HepG2 (cell line): ENCODE data around the gene UNC5C. TPM values are rescaled to one million over a fixed set of nuclear protein-coding genes. Genes with fewer than 3 reads are reported as not detected.

Source experiments
- ATAC-seq: fragments of 200-7000 bp; cut with Tn5 transposase; 3 replicates; pipeline ENCODE4 v1.9.1; 2020; ENCODE audit warnings: mild to moderate bottlenecking, moderate library complexity
- BruUV-seq: library from RNA; stranded (reverse); fragments of 400-500 nt; replicated peaks from 2 replicates; lab custom pipeline; 2021; lab: Mats Ljungman, UMichigan
- CTCF ChIA-PET: fragments of 300-600 bp; formaldehyde crosslinking; extraction: SDS; loops from one replicate; lab custom pipeline; 2021; ENCODE audit warnings: low total read pairs, inconsistent platforms, low intra/inter-chr PET ratio; lab: Yijun Ruan, JAX
- POLR2A ChIA-PET: fragments of 350-600 bp; sonication (Branson Sonifier 250); formaldehyde crosslinking; loops from one replicate; lab custom pipeline; 2020; ENCODE audit warnings: antibody characterized with exemption, inconsistent platforms; lab: Yijun Ruan, JAX
- DNase-seq: peaks from one replicate; pipeline ENCODE4 v3.0.0-alpha.2; 2015; ENCODE audit warnings: low spot score
- FAIRE-seq: peaks from 3 replicates; lab custom pipeline; 2011; peaks lifted over from hg19 to GRCh38; lab: Jason Lieb, UNC
- H2AFZ ChIP-seq: one replicate; pipeline ENCODE4 v1.6.1; 2011; ENCODE audit warnings: low read length, inconsistent platforms
- H3K27ac ChIP-seq: fragments of 300-600 bp; 3 replicates; pipeline ENCODE4 v1.8.0; 2011; ENCODE audit warnings: mixed run types, mild to moderate bottlenecking, mixed read lengths, low read length, inconsistent platforms; ENCODE audit not compliant: insufficient read depth; ENCODE audit errors: extremely low read length
- H3K27me3 ChIP-seq, 2 experiments: fragments of 200-600 bp in 1 of 2; 2 replicates in 1 of 2; 3 replicates in 1 of 2; pipeline versions ENCODE4 v1.6.0 to v1.8.0; 2011; ENCODE audit warnings: low read length in 2 of 2, mild to moderate bottlenecking in 2 of 2, moderate library complexity in 2 of 2, inconsistent platforms in 1 of 2; ENCODE audit not compliant: insufficient read depth in 2 of 2, control insufficient read depth in 1 of 2
- H3K36me3 ChIP-seq, 2 experiments: fragments of 200-600 bp in 1 of 2; replicated peaks in 1 of 2; 2 replicates in 1 of 2; 3 replicates in 1 of 2; pipeline versions ENCODE4 v1.5.1 to v1.8.0; 2011; ENCODE audit warnings: low read length in 2 of 2, inconsistent platforms in 1 of 2; ENCODE audit not compliant: insufficient read depth in 2 of 2, control insufficient read depth in 1 of 2
- H3K4me1 ChIP-seq: 2 replicates; pipeline ENCODE4 v1.5.1; 2012; ENCODE audit warnings: low read length, inconsistent platforms; ENCODE audit not compliant: insufficient read depth
- H3K4me2 ChIP-seq: 2 replicates; pipeline ENCODE4 v1.6.0; 2011; ENCODE audit warnings: low read depth, low read length, inconsistent platforms
- H3K4me3 ChIP-seq, 3 experiments: fragments of 200-600 bp in 1 of 3; sonication (generic), shearing (Covaris generic) in 1 of 3; replicated peaks in 1 of 3; 2 replicates each; pipeline ENCODE4 v1.5.1; 2011 to 2016; ENCODE audit warnings: low read length in 3 of 3, inconsistent platforms in 2 of 3, low read depth in 2 of 3, mild to moderate bottlenecking in 2 of 3, control low read depth in 1 of 3, mixed read lengths in 1 of 3; ENCODE audit not compliant: insufficient read depth in 1 of 3
- H3K79me2 ChIP-seq: one replicate; pipeline ENCODE4 v1.6.1; 2011; ENCODE audit warnings: low read length, inconsistent platforms; ENCODE audit not compliant: insufficient read depth
- H3K9ac ChIP-seq: 2 replicates; pipeline ENCODE4 v1.6.0; 2011; ENCODE audit warnings: mild to moderate bottlenecking, low read depth, low read length, inconsistent platforms; ENCODE audit not compliant: insufficient read depth
- H3K9me3 ChIP-seq: 2 replicates; pipeline ENCODE4 v1.5.1; 2012; ENCODE audit warnings: mild to moderate bottlenecking, low read length
- H4K20me1 ChIP-seq: 2 replicates; pipeline ENCODE4 v1.6.0; 2011; ENCODE audit warnings: inconsistent platforms, mild to moderate bottlenecking, low read length, moderate library complexity; ENCODE audit not compliant: insufficient read depth
- BRCA1 ChIP-seq: sonication (generic); formaldehyde crosslinking; IDR thresholded peaks from 2 replicates; pipeline ENCODE4 v1.4.0; 2020; ENCODE audit warnings: missing genetic modification reagents
- ETV6 ChIP-seq: sonication (generic); formaldehyde crosslinking; conservative IDR thresholded peaks from 2 replicates; pipeline ENCODE4 v1.4.0; 2020; ENCODE audit warnings: missing genetic modification reagents
- HINFP ChIP-seq: sonication (generic); formaldehyde crosslinking; IDR thresholded peaks from 2 replicates; pipeline ENCODE4 v1.4.0; 2020; ENCODE audit warnings: low read depth, mild to moderate bottlenecking, missing genetic modification reagents
- HNF4G ChIP-seq, 2 experiments: sonication (generic) in 1 of 2; formaldehyde crosslinking in 1 of 2; IDR thresholded peaks; 2 replicates each; pipeline versions ENCODE4 v1.4.0 to v1.6.1; 2011 to 2020; ENCODE audit warnings: borderline replicate concordance in 2 of 2, low read depth in 2 of 2, mild to moderate bottlenecking in 2 of 2, low read length in 1 of 2, missing genetic modification reagents in 1 of 2, moderate library complexity in 1 of 2
- KLF13 ChIP-seq: sonication (generic); formaldehyde crosslinking; IDR thresholded peaks from 2 replicates; pipeline ENCODE4 v1.4.0; 2020; ENCODE audit warnings: mild to moderate bottlenecking, missing genetic modification reagents
- MED1 ChIP-seq: sonication (generic); formaldehyde crosslinking; IDR thresholded peaks from 2 replicates; pipeline ENCODE4 v1.4.0; 2020; ENCODE audit warnings: missing genetic modification reagents
- NFE2L1 ChIP-seq: sonication (generic); formaldehyde crosslinking; IDR thresholded peaks from 2 replicates; pipeline ENCODE4 v1.4.0; 2020; ENCODE audit warnings: missing genetic modification reagents, mild to moderate bottlenecking, borderline replicate concordance
- PBX2 ChIP-seq: IDR thresholded peaks from 2 replicates; pipeline ENCODE4 v1.6.1; 2016; ENCODE audit warnings: control low read depth
- PRMT3 ChIP-seq: sonication (generic); formaldehyde crosslinking; IDR thresholded peaks from 2 replicates; pipeline ENCODE4 v1.8.1; 2022; ENCODE audit warnings: low read depth, mild to moderate bottlenecking, moderate library complexity, missing genetic modification reagents, borderline replicate concordance
- SP2 ChIP-seq: sonication (generic); formaldehyde crosslinking; IDR thresholded peaks from 2 replicates; pipeline ENCODE4 v1.5.1; 2020; ENCODE audit warnings: mild to moderate bottlenecking, missing genetic modification reagents
- TRAFD1 ChIP-seq: sonication (generic); formaldehyde crosslinking; IDR thresholded peaks from 2 replicates; pipeline ENCODE4 v1.5.1; 2020; ENCODE audit warnings: missing genetic modification reagents, mild to moderate bottlenecking, borderline replicate concordance
- U2AF2 ChIP-seq: fragments of 200-400 bp; formaldehyde crosslinking; IDR thresholded peaks from 2 replicates; pipeline ENCODE4 v1.6.1; 2017; ENCODE audit warnings: low read depth, mild to moderate bottlenecking, low read length
- ZNF33B ChIP-seq: sonication (generic); formaldehyde crosslinking; IDR thresholded peaks from 2 replicates; pipeline ENCODE4 v1.5.1; 2020; ENCODE audit warnings: mild to moderate bottlenecking, missing genetic modification reagents
- ZNF879 ChIP-seq: sonication (generic); formaldehyde crosslinking; IDR thresholded peaks from 2 replicates; pipeline ENCODE4 v1.8.1; 2023; ENCODE audit warnings: missing genetic modification reagents
- WGBS: methylation state at CpG from one replicate; pipeline ENCODE4 v1.1.6; 2017; ENCODE audit warnings: low lambda C conversion rate; 5-methylcytosine and 5-hydroxymethylcytosine counted together
- in situ Hi-C: cut with HindIII; loops from 2 replicates; pipeline ENCODE4 v1.10.0; 2017; ENCODE audit warnings: low pct_unique_long_range_greater_than_20kb; ENCODE audit not compliant: extremely low pct_ligation_motif_present
- intact Hi-C: fragments of 100-400 bp; cut with micrococcal nuclease; formaldehyde crosslinking; loops from one replicate; pipeline ENCODE4 v1.10.0; 2022; ENCODE audit not compliant: unreplicated experiment
- polyA plus RNA-seq, 8 experiments: library from polyadenylated mRNA; depleted of rRNA in 3 of 8; stranded (reverse) in 7 of 8; unstranded in 1 of 8; fragments of >200 nt; fragmentation: Illumina TruSeq in 4 of 8; extraction: Trizol in 4 of 8; gene quantifications; 2 replicates each; pipeline versions ENCODE4 v1.2.1 to v1.2.3, GENCODE V29; 2011 to 2016; ENCODE audit warnings: low read depth in 4 of 8, missing spikeins in 1 of 8, mixed read lengths in 1 of 8; ENCODE audit not compliant: insufficient read depth in 1 of 8
- total RNA-seq, 5 experiments: library from RNA; depleted of rRNA; stranded (reverse); fragments of >200 nt; fragmentation: Illumina TruSeq; extraction: Trizol; gene quantifications; 2 replicates each; pipeline ENCODE4 v1.2.3, GENCODE V29; 2016; ENCODE audit warnings: low read depth in 1 of 5

UNC5C gene
- total and polyA plus RNA-seq, 2 of the 13 experiments (the other 11 are each of a cell fraction or from before 2014, with no cell fraction given) = not detected

GRCh38 chr4:95251568-95251967 is 297.2 kb downstream of the UNC5C start:
- no peak for DNase-seq
- no peaks in the 10 kb centered on the region for H4K20me1 ChIP-seq
- ATAC-seq = no peak
- no peak overlapping the region for H3K9ac ChIP-seq
- in situ Hi-C loops = no loop called here
- H3K4me1 ChIP-seq = no peaks in the 10 kb centered on the region
- H3K79me2 ChIP-seq = no peaks in the 10 kb centered on the region
- no peak overlapping the region for H2AFZ ChIP-seq
- no peaks in the 10 kb centered on the region for H3K27me3 ChIP-seq
- no peak overlapping the region for H3K27ac ChIP-seq
- no peaks in the 10 kb centered on the region for H3K36me3 ChIP-seq
- TF ChIP-seq ETV6 (no peak), BRCA1 (no peak), TRAFD1 (CRISPR knock-in tag) (no peak), SP2 (no peak), MED1 (CRISPR knock-in tag) (no peak), HINFP (CRISPR knock-in tag) (no peak), U2AF2 (no peak), PRMT3 (CRISPR knock-in tag) (no peak), ZNF879 (no peak), HNF4G (IDR thresholded peaks at IDR 0.05; ENCODE audit: borderline replicate concordance, low read depth, low read length) (no peak), HNF4G (CRISPR knock-in tag; IDR thresholded peaks at IDR 0.05; ENCODE audit: borderline replicate concordance, low read depth) (no peak), ZNF33B (CRISPR knock-in tag) (no peak), PBX2 (CRISPR knock-in tag) (no peak), KLF13 (CRISPR knock-in tag) (no peak), NFE2L1 (CRISPR knock-in tag) (no peak)
- ChIA-PET CTCF (no interaction called here), POLR2A (no interaction called here)
- H3K4me2 ChIP-seq = no peak overlapping the region
- WGBS = 2% methylated on average over 2 of the region's 2 CpGs
- intact Hi-C loops = no loop called here
- FAIRE-seq = no peak
- H3K4me3 ChIP-seq = no peak overlapping the region
- no peaks in the 10 kb centered on the region for H3K9me3 ChIP-seq
- BruUV-seq = no TSS peak
